H1 (cell line): ENCODE data around the gene SKA3. TPM values are rescaled to one million over a fixed set of nuclear protein-coding genes. Genes with fewer than 3 reads are reported as not detected.
"Not testable (repeated sequence)": the region's sequence is repeated elsewhere in the genome, so short reads cannot be mapped to it uniquely, and the experiment has no call there.

Experiments used
- CTCF ChIA-PET: fragments of 300-600 bp; sonication (Branson Sonifier 250); formaldehyde crosslinking; loops from one replicate; lab custom pipeline; 2021; ENCODE audit not compliant: partially characterized antibody; lab: Charles Lee
- POLR2A ChIA-PET: fragments of 300-600 bp; sonication (Branson Sonifier 250); formaldehyde crosslinking; loops from one replicate; lab custom pipeline; 2021; ENCODE audit warnings: inconsistent platforms; ENCODE audit not compliant: partially characterized antibody; lab: Charles Lee
- DNase-seq, 2 experiments: peaks; one replicate each; pipeline versions ENCODE4 v3.0.0 to v3.0.0-alpha.2; 2010 to 2022; ENCODE audit warnings: low spot score in 2 of 2, low read depth in 1 of 2, mixed read lengths in 1 of 2
- FAIRE-seq: peaks from 2 replicates; lab custom pipeline; 2011; peaks lifted over from hg19 to GRCh38; lab: Jason Lieb, UNC
- H2AFZ ChIP-seq: 2 replicates; pipeline ENCODE4 v1.8.1; 2012; ENCODE audit warnings: low read length, inconsistent platforms
- H2AK5ac ChIP-seq: 2 replicates; pipeline ENCODE4 v1.6.1; 2013; ENCODE audit warnings: low read depth, low read length
- H2BK120ac ChIP-seq: replicated peaks from 2 replicates; pipeline ENCODE3; 2013; ENCODE audit warnings: low read depth, low read length, inconsistent platforms
- H2BK12ac ChIP-seq: 2 replicates; pipeline ENCODE4 v1.6.1; 2013; ENCODE audit warnings: low read depth, low read length
- H2BK15ac ChIP-seq: 2 replicates; pipeline ENCODE4 v1.6.1; 2013; ENCODE audit warnings: low read length
- H2BK20ac ChIP-seq: 2 replicates; pipeline ENCODE4 v1.6.1; 2013; ENCODE audit warnings: low read length
- H2BK5ac ChIP-seq: 2 replicates; pipeline ENCODE4 v1.6.1; 2013; ENCODE audit warnings: low read depth, low read length
- H3K14ac ChIP-seq: 2 replicates; pipeline ENCODE4 v1.6.1; 2013; ENCODE audit warnings: inconsistent platforms; ENCODE audit not compliant: insufficient read length
- H3K18ac ChIP-seq: 2 replicates; pipeline ENCODE4 v1.6.1; 2013; ENCODE audit warnings: low read length; ENCODE audit errors: extremely low read depth
- H3K23ac ChIP-seq: 2 replicates; pipeline ENCODE4 v1.6.1; 2013; ENCODE audit warnings: inconsistent platforms; ENCODE audit not compliant: insufficient read length
- H3K23me2 ChIP-seq: 2 replicates; pipeline ENCODE4 v1.6.1; 2013; ENCODE audit warnings: low read depth, low read length
- H3K27ac ChIP-seq: 2 replicates; pipeline ENCODE4 v1.6.1; 2011; ENCODE audit warnings: low read depth, low read length, inconsistent platforms
- H3K27me3 ChIP-seq, 4 experiments: replicated peaks in 1 of 4; 1 replicate in 1 of 4; 2 replicates in 3 of 4; pipeline versions ENCODE4 v1.6.1 to v1.8.1; 2011 to 2013; ENCODE audit warnings: low read length in 3 of 4, mild to moderate bottlenecking in 3 of 4, inconsistent platforms in 2 of 4, mixed read lengths in 2 of 4, moderate library complexity in 1 of 4; ENCODE audit not compliant: control insufficient read depth in 3 of 4, insufficient read depth in 3 of 4; ENCODE audit errors: extremely low read depth in 1 of 4
- H3K36me3 ChIP-seq, 4 experiments: 2 replicates each; pipeline versions ENCODE4 v1.6.1 to v1.8.1; 2011 to 2013; ENCODE audit warnings: mild to moderate bottlenecking in 4 of 4, low read length in 3 of 4, moderate library complexity in 2 of 4, control low read depth in 1 of 4, inconsistent platforms in 1 of 4; ENCODE audit not compliant: insufficient read depth in 4 of 4, control insufficient read depth in 2 of 4
- H3K4ac ChIP-seq: replicated peaks from 2 replicates; pipeline ENCODE3; 2013; ENCODE audit warnings: low read length, low read depth, mixed read lengths, inconsistent platforms; ENCODE audit not compliant: insufficient read length
- H3K4me1 ChIP-seq, 4 experiments: replicated peaks in 1 of 4; 1 replicate in 1 of 4; 2 replicates in 3 of 4; pipeline versions ENCODE4 v1.6.1 to v1.8.1; 2011 to 2013; ENCODE audit warnings: low read length in 3 of 4, inconsistent platforms in 2 of 4, mixed read lengths in 1 of 4; ENCODE audit not compliant: insufficient read depth in 4 of 4, control insufficient read depth in 3 of 4
- H3K4me2 ChIP-seq, 2 experiments: 2 replicates each; pipeline versions ENCODE4 v1.6.1 to v1.8.1; 2011 to 2013; ENCODE audit warnings: low read depth in 2 of 2, low read length in 2 of 2, control low read depth in 1 of 2, inconsistent platforms in 1 of 2, mild to moderate bottlenecking in 1 of 2; ENCODE audit not compliant: insufficient read depth in 1 of 2
- H3K4me3 ChIP-seq, 4 experiments: fragments of 200-600, 300-600 bp in 1 of 4; sonication (generic), shearing (Covaris generic), sonication (Bioruptor Twin) in 1 of 4; 2 replicates each; pipeline versions ENCODE4 v1.5.1 to v1.8.1; 2011 to 2016; ENCODE audit warnings: low read length in 4 of 4, low read depth in 3 of 4, control low read depth in 2 of 4, inconsistent platforms in 2 of 4, mild to moderate bottlenecking in 2 of 4, mixed read lengths in 1 of 4, moderate library complexity in 1 of 4; ENCODE audit not compliant: insufficient read depth in 2 of 4; ENCODE audit errors: extremely low read depth in 1 of 4
- H3K56ac ChIP-seq: replicated peaks from 2 replicates; pipeline ENCODE3; 2013; ENCODE audit warnings: low read depth, mild to moderate bottlenecking, mixed read lengths, low read length, inconsistent platforms; ENCODE audit not compliant: insufficient read length
- H3K79me1 ChIP-seq: 2 replicates; pipeline ENCODE4 v1.6.1; 2013; ENCODE audit warnings: low read depth, low read length, control low read depth
- H3K79me2 ChIP-seq, 2 experiments: 2 replicates each; pipeline versions ENCODE4 v1.6.1 to v1.8.1; 2012 to 2013; ENCODE audit warnings: low read length in 2 of 2, mild to moderate bottlenecking in 2 of 2, inconsistent platforms in 1 of 2; ENCODE audit not compliant: insufficient read depth in 2 of 2, control insufficient read depth in 1 of 2
- H3K9ac ChIP-seq, 4 experiments: replicated peaks in 1 of 4; 1 replicate in 1 of 4; 2 replicates in 3 of 4; pipeline versions ENCODE4 v1.6.1 to v1.8.1; 2011 to 2013; ENCODE audit warnings: low read depth in 3 of 4, low read length in 3 of 4, control low read depth in 2 of 4, mild to moderate bottlenecking in 2 of 4, moderate library complexity in 2 of 4, inconsistent platforms in 1 of 4; ENCODE audit errors: extremely low read depth in 1 of 4
- H3K9me3 ChIP-seq, 2 experiments: 2 replicates each; pipeline versions ENCODE4 v1.6.1 to v1.8.1; 2012 to 2013; ENCODE audit warnings: mild to moderate bottlenecking in 2 of 2, moderate library complexity in 2 of 2, control low read depth in 1 of 2, inconsistent platforms in 1 of 2, low read depth in 1 of 2, low read length in 1 of 2, mixed read lengths in 1 of 2; ENCODE audit not compliant: insufficient read depth in 2 of 2
- H4K20me1 ChIP-seq, 2 experiments: replicated peaks in 1 of 2; 2 replicates each; pipeline versions ENCODE3 to v1.8.1; 2011 to 2013; ENCODE audit warnings: inconsistent platforms in 2 of 2, low read length in 2 of 2, mild to moderate bottlenecking in 1 of 2; ENCODE audit not compliant: insufficient read depth in 2 of 2, control insufficient read depth in 1 of 2
- H4K5ac ChIP-seq: 2 replicates; pipeline ENCODE4 v1.6.1; 2013; ENCODE audit warnings: low read length, low read depth, mixed read lengths, inconsistent platforms; ENCODE audit not compliant: insufficient read length
- H4K8ac ChIP-seq: 2 replicates; pipeline ENCODE4 v1.8.0; 2013; ENCODE audit warnings: mild to moderate bottlenecking, moderate library complexity, low read length, inconsistent platforms; ENCODE audit not compliant: insufficient read depth; ENCODE audit errors: extremely low read depth
- H4K91ac ChIP-seq: replicated peaks from 2 replicates; pipeline ENCODE3; 2013; ENCODE audit warnings: low read length, mixed read lengths, inconsistent platforms; ENCODE audit not compliant: insufficient read length
- WGBS, 2 experiments: shearing (Covaris generic) in 1 of 2; methylation state at CpG; one replicate each; pipeline versions ENCODE4 v1.1.6 to v1.1.7; 2013 to 2015; ENCODE audit warnings: low lambda C conversion rate in 2 of 2, mixed read lengths in 2 of 2, inconsistent platforms in 1 of 2, low coverage in 1 of 2, missing lambda C conversion rate in 1 of 2; ENCODE audit not compliant: insufficient replicate concordance in 2 of 2, insufficient coverage in 1 of 2, insufficient read length in 1 of 2; ENCODE audit errors: extremely low coverage in 1 of 2, missing lambda C conversion rate in 1 of 2; 5-methylcytosine and 5-hydroxymethylcytosine counted together
- polyA plus RNA-seq, 7 experiments: library from polyadenylated mRNA; depleted of rRNA in 3 of 7; stranded (reverse) in 5 of 7; unstranded in 2 of 7; fragments of >200 nt in 5 of 7; fragments of 200-250 nt in 2 of 7; gene quantifications; 1 replicate in 5 of 7; 2 replicates in 1 of 7; 4 replicates in 1 of 7; pipeline versions ENCODE4 v1.2.1 to v1.2.3, GENCODE V29; 2011 to 2013; ENCODE audit warnings: missing spikeins in 2 of 7, mixed read lengths in 2 of 7
- total RNA-seq: library from RNA; stranded (reverse); fragmentation: NEBNext Ultra II Directional; extraction: Animal tissue kit (Norgen Biotek cat#: 25700); gene quantifications from 2 replicates; pipeline ENCODE4 v1.2.1, GENCODE V29; 2021

Gene SKA3
- total and polyA plus RNA-seq, 2 of the 8 experiments (the other 6 are each of a cell fraction or from before 2014, with no cell fraction given) = 32.3 to 63.7 TPM

DNA sequence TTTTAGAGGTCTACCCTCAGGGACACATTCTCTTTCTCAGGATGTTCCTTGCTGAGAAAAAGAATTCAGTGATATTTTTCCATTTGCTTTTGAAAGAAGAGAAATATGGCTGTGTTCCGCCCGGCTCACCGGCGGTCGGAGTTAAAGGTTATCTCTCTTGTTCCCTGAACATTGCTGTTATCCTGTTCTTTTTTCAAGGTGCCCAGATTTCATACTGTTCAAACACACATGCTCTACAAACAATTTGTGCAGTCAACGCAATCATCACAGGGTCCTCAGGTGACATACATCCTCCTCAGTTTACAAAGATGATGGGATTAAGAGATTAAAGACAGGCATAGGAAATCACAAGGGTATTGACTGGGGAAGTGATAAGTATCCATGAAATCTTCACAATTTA, 40.5 kb downstream of the SKA3 start:
- H3K4me1 ChIP-seq, H2AK5ac ChIP-seq, H2AFZ ChIP-seq, H3K4ac ChIP-seq, H2BK12ac ChIP-seq, FAIRE-seq, H3K27me3 ChIP-seq, H3K23ac ChIP-seq, H3K56ac ChIP-seq, CTCF ChIA-PET, H3K27ac ChIP-seq, H3K14ac ChIP-seq, H2BK120ac ChIP-seq, H3K4me2 ChIP-seq, H3K79me2 ChIP-seq, H3K23me2 ChIP-seq, H4K5ac ChIP-seq, H2BK15ac ChIP-seq, H3K79me1 ChIP-seq, H4K8ac ChIP-seq, H3K18ac ChIP-seq, H4K20me1 ChIP-seq, H2BK5ac ChIP-seq, H3K9ac ChIP-seq, H3K4me3 ChIP-seq, H3K36me3 ChIP-seq, H2BK20ac ChIP-seq, H3K9me3 ChIP-seq, DNase-seq, H4K91ac ChIP-seq: not testable (repeated sequence)
- POLR2A ChIA-PET = interaction anchor here (1.0 to 1.4 kb wide), 2 partner anchors 9 to 11 kb away, joined by 3 to 6 read pairs; no protein-coding TSS in a partner anchor
- 72% methylated on average over 6 of the region's 6 CpGs; no CpG with 5 or more reads in 1 of the 2 experiments for WGBS, 2 experiments
